HCT116 (cell line): ENCODE data around the gene THSD1. TPM values are rescaled to one million over a fixed set of nuclear protein-coding genes. Genes with fewer than 3 reads are reported as not detected.

ENCODE experiments used
- CEBPB ChIP-seq: IDR thresholded peaks from 2 replicates; pipeline ENCODE4 v1.6.1; 2012; ENCODE audit warnings: low read depth
- EGR1 ChIP-seq: IDR thresholded peaks from 2 replicates; pipeline ENCODE4 v1.6.1; 2012; ENCODE audit warnings: low read depth
- ELF1 ChIP-seq: IDR thresholded peaks from 2 replicates; pipeline ENCODE4 v1.6.1; 2012; ENCODE audit warnings: low read depth, borderline replicate concordance
- EZH2phosphoT487 ChIP-seq: fragments of 200-600 bp; IDR thresholded peaks from 2 replicates; pipeline ENCODE4 v1.6.1; 2018; ENCODE audit warnings: antibody characterized with exemption, borderline replicate concordance
- JUND ChIP-seq: IDR thresholded peaks from 2 replicates; pipeline ENCODE4 v1.6.1; 2012
- POLR2A ChIP-seq: IDR thresholded peaks from 2 replicates; pipeline ENCODE4 v1.7.0; 2011; ENCODE audit warnings: borderline replicate concordance; ENCODE audit not compliant: insufficient read depth, insufficient read length; ENCODE audit errors: extremely low read depth
- RAD21 ChIP-seq: IDR thresholded peaks from 2 replicates; pipeline ENCODE4 v1.6.1; 2012; ENCODE audit warnings: low read depth, mild to moderate bottlenecking
- SIN3A ChIP-seq: IDR thresholded peaks from 2 replicates; pipeline ENCODE4 v1.6.1; 2012; ENCODE audit warnings: low read depth
- SP1 ChIP-seq: IDR thresholded peaks from 2 replicates; pipeline ENCODE4 v1.6.1; 2012; ENCODE audit warnings: low read depth
- SRF ChIP-seq: IDR thresholded peaks from 2 replicates; pipeline ENCODE4 v1.6.1; 2012; ENCODE audit warnings: low read depth
- TCF7L2 ChIP-seq: IDR thresholded peaks from 2 replicates; pipeline ENCODE4 v1.7.0; 2011; ENCODE audit warnings: borderline replicate concordance, inconsistent platforms; ENCODE audit not compliant: insufficient read depth, insufficient read length; ENCODE audit errors: extremely low read depth
- YY1 ChIP-seq: IDR thresholded peaks from 2 replicates; pipeline ENCODE4 v1.6.1; 2011; ENCODE audit warnings: low read length, low read depth, moderate library complexity, mild to moderate bottlenecking; ENCODE audit not compliant: insufficient replicate concordance; ENCODE audit errors: extremely low read depth
- total RNA-seq: library from RNA; stranded (reverse); gene quantifications from one replicate; pipeline ENCODE4 v1.2.1, GENCODE V29; 2021; ENCODE audit not compliant: unreplicated experiment
- TF ChIP-seq, protein P1 (sequence below): IDR thresholded peaks from 2 replicates; pipeline ENCODE4 v1.6.1; 2011; ENCODE audit warnings: mild to moderate bottlenecking, low read length, moderate library complexity; ENCODE audit not compliant: insufficient replicate concordance; ENCODE audit errors: extremely low read depth
- TF ChIP-seq, protein P2 (sequence below): IDR thresholded peaks from 2 replicates; pipeline ENCODE4 v1.6.1; 2012
- TF ChIP-seq, protein P3 (sequence below): IDR thresholded peaks from 2 replicates; pipeline ENCODE4 v1.6.1; 2012

THSD1 gene
- total RNA-seq, 1 experiment from 2014 or later: 0.76 TPM

DNA sequence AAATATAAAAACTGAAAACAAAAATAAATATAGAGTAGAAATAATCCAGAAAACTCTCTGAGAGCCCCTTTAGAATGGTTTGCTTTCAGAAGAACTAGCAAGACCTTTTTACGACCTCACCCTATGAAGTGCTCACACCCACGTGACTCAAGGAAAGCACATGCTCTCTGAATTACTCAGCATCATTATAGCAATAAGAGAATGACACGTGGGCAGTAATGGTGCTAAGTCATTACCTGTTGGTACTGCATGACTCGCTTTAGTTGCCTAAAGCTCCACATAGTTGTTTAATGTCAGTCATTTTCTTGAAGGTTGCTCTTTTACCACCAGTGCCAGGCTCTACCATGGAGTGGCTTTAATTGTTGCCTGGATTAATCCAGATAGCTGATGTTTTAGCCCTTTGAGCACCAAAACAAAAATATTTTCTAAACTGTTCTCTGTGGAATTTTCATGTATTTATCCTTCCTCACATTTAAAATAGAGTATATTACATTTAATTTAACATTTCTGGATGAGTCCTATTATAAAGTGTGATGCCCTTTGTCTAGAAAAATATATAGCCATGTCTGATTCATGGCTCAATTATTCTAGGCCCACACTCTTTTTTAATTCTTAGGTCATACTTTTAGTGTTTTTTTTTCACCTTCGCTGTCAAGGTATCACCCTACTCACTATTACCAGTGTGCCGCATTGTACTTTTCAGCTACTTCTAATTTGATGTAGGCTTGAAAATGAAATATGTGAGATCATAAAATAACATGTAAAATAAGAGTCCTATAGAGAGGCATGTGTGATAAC, 56.8 kb downstream of the THSD1 start (continued):
- TF ChIP-seq EZH2phosphoT487 (no peak), JUND (peak; percentile 50; the same call in 1 of the 2 replicates), POLR2A (no peak), SRF (no peak), SIN3A (no peak), SP1 (peak; percentile 51; the same call in 1 of the 2 replicates), EGR1 (peak; percentile 38; the same call in 1 of the 2 replicates), CEBPB (no peak), TCF7L2 (no peak), RAD21 (no peak), YY1 (no peak), ELF1 (no peak)
- TF ChIP-seq, protein P1, sequence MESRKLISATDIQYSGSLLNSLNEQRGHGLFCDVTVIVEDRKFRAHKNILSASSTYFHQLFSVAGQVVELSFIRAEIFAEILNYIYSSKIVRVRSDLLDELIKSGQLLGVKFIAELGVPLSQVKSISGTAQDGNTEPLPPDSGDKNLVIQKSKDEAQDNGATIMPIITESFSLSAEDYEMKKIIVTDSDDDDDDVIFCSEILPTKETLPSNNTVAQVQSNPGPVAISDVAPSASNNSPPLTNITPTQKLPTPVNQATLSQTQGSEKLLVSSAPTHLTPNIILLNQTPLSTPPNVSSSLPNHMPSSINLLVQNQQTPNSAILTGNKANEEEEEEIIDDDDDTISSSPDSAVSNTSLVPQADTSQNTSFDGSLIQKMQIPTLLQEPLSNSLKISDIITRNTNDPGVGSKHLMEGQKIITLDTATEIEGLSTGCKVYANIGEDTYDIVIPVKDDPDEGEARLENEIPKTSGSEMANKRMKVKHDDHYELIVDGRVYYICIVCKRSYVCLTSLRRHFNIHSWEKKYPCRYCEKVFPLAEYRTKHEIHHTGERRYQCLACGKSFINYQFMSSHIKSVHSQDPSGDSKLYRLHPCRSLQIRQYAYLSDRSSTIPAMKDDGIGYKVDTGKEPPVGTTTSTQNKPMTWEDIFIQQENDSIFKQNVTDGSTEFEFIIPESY: no peak
- TF ChIP-seq, protein P2, sequence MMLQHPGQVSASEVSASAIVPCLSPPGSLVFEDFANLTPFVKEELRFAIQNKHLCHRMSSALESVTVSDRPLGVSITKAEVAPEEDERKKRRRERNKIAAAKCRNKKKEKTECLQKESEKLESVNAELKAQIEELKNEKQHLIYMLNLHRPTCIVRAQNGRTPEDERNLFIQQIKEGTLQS: no peak
- TF ChIP-seq, protein P3, sequence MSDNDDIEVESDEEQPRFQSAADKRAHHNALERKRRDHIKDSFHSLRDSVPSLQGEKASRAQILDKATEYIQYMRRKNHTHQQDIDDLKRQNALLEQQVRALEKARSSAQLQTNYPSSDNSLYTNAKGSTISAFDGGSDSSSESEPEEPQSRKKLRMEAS: peak; percentile 93
